ENCODE results near the gene DNAH3.
A peak's percentile ranks its signal among the peaks of the same experiment; 100 is the strongest.

DNAH3 gene

GRCh38 chr16:20925751-20926150 lies 224.9 kb downstream of the DNAH3 start:
- Histone ChIP-seq H3K27ac (ENCODE audit: low read depth, low read length) (no peak overlapping the region), H3K4me1 (ENCODE audit: control insufficient read depth in 5 of 5, insufficient read depth in 5 of 5, low read length in 5 of 5) (peaks cover 2 to 16% (median 10%) of the 10 kb centered on the region in 5 donors), H3K9me3 (ENCODE audit: control insufficient read depth in 5 of 5, low read length in 5 of 5) (no peaks in the 10 kb centered on the region), H3K27me3 (ENCODE audit: control insufficient read depth in 5 of 5, insufficient read depth in 4 of 5, low read length in 5 of 5) (no peaks in the 10 kb centered on the region), H3K4me3 (ENCODE audit: low read depth in 1 of 5, low read length in 5 of 5) (no peak overlapping the region), H3K9ac (ENCODE audit: low read length in 5 of 5) (no peak overlapping the region), H3K36me3 (ENCODE audit: control insufficient read depth in 5 of 5, insufficient read depth in 5 of 5, low read length in 5 of 5) (peaks cover 0 to 10% (median 5%) of the 10 kb centered on the region in 5 donors)

GRCh38 chr16:20923876-20924275 lies 226.8 kb downstream of the DNAH3 start:
- no peaks in the 10 kb centered on the region for H3K27me3 ChIP-seq (ENCODE audit: control insufficient read depth in 5 of 5, insufficient read depth in 4 of 5, low read length in 5 of 5)
- H3K9me3 ChIP-seq (ENCODE audit: control insufficient read depth in 5 of 5, low read length in 5 of 5): no peaks in the 10 kb centered on the region
- H3K4me1 ChIP-seq (ENCODE audit: control insufficient read depth in 5 of 5, insufficient read depth in 5 of 5, low read length in 5 of 5): peaks cover 0 to 15% (median 5%) of the 10 kb centered on the region in 5 donors
- H3K9ac ChIP-seq (ENCODE audit: low read length in 5 of 5): peak overlapping the region in 1 of 5 donors; percentile 20
- peaks cover 0 to 10% (median 5%) of the 10 kb centered on the region in 5 donors for H3K36me3 ChIP-seq (ENCODE audit: control insufficient read depth in 5 of 5, insufficient read depth in 5 of 5, low read length in 5 of 5)
- H3K27ac ChIP-seq (ENCODE audit: low read depth, low read length): peak overlapping the region; percentile 38
- no peak overlapping the region for H3K4me3 ChIP-seq (ENCODE audit: low read depth in 1 of 5, low read length in 5 of 5)

- peaks cover 7 to 44% (median 30%) of the 10 kb centered on the region in 5 donors for H3K4me1 ChIP-seq (ENCODE audit: control insufficient read depth in 5 of 5, insufficient read depth in 5 of 5, low read length in 5 of 5)
- H3K9me3 ChIP-seq (ENCODE audit: control insufficient read depth in 5 of 5, low read length in 5 of 5): no peaks in the 10 kb centered on the region
- no peaks in the 10 kb centered on the region for H3K27me3 ChIP-seq (ENCODE audit: control insufficient read depth in 5 of 5, insufficient read depth in 4 of 5, low read length in 5 of 5)
- no peak overlapping the region for H3K4me3 ChIP-seq (ENCODE audit: low read depth in 1 of 5, low read length in 5 of 5)
- H3K36me3 ChIP-seq (ENCODE audit: control insufficient read depth in 5 of 5, insufficient read depth in 5 of 5, low read length in 5 of 5): peaks cover 0 to 8% (median 4%) of the 10 kb centered on the region in 5 donors
- no peak overlapping the region for H3K9ac ChIP-seq (ENCODE audit: low read length in 5 of 5)
- H3K27ac ChIP-seq (ENCODE audit: low read depth, low read length): no peak overlapping the region
Measured at GRCh38 chr16:20920799-20921198, 229.8 kb downstream of the DNAH3 start.

- Histone ChIP-seq H3K27ac (ENCODE audit: low read depth, low read length) (peak overlapping the region; percentile 85), H3K27me3 (ENCODE audit: control insufficient read depth in 5 of 5, insufficient read depth in 4 of 5, low read length in 5 of 5) (no peaks in the 10 kb centered on the region), H3K4me1 (ENCODE audit: control insufficient read depth in 5 of 5, insufficient read depth in 5 of 5, low read length in 5 of 5) (peaks cover 10 to 49% (median 35%) of the 10 kb centered on the region in 5 donors), H3K9ac (ENCODE audit: low read length in 5 of 5) (no peak overlapping the region), H3K4me3 (ENCODE audit: low read depth in 1 of 5, low read length in 5 of 5) (no peak overlapping the region), H3K36me3 (ENCODE audit: control insufficient read depth in 5 of 5, insufficient read depth in 5 of 5, low read length in 5 of 5) (peaks cover 0 to 4% (median 2%) of the 10 kb centered on the region in 5 donors), H3K9me3 (ENCODE audit: control insufficient read depth in 5 of 5, low read length in 5 of 5) (no peaks in the 10 kb centered on the region)
Measured at GRCh38 chr16:20920091-20920490, 230.6 kb downstream of the DNAH3 start.

- H3K27me3 ChIP-seq (ENCODE audit: control insufficient read depth in 5 of 5, insufficient read depth in 4 of 5, low read length in 5 of 5): no peaks in the 10 kb centered on the region
- peaks cover 12 to 48% (median 37%) of the 10 kb centered on the region in 5 donors for H3K4me1 ChIP-seq (ENCODE audit: control insufficient read depth in 5 of 5, insufficient read depth in 5 of 5, low read length in 5 of 5)
- H3K9me3 ChIP-seq (ENCODE audit: control insufficient read depth in 5 of 5, low read length in 5 of 5): no peaks in the 10 kb centered on the region
- H3K4me3 ChIP-seq (ENCODE audit: low read depth in 1 of 5, low read length in 5 of 5): no peak overlapping the region
- peaks cover 0 to 2% (median 0%) of the 10 kb centered on the region in 5 donors for H3K36me3 ChIP-seq (ENCODE audit: control insufficient read depth in 5 of 5, insufficient read depth in 5 of 5, low read length in 5 of 5)
- H3K27ac ChIP-seq (ENCODE audit: low read depth, low read length): peak overlapping the region; percentile 86
- H3K9ac ChIP-seq (ENCODE audit: low read length in 5 of 5): peak overlapping the region in 1 of 5 donors; percentile 65
Measured at GRCh38 chr16:20918486-20919239, 232.0 kb downstream of the DNAH3 start.

GRCh38 chr16:20916942-20917341 lies 233.7 kb downstream of the DNAH3 start:
- H3K27me3 ChIP-seq (ENCODE audit: control insufficient read depth in 5 of 5, insufficient read depth in 4 of 5, low read length in 5 of 5): no peaks in the 10 kb centered on the region

GRCh38 chr16:20916289-20916688 lies 234.4 kb downstream of the DNAH3 start:
- Histone ChIP-seq H3K4me1 (ENCODE audit: control insufficient read depth in 5 of 5, insufficient read depth in 5 of 5, low read length in 5 of 5) (peaks cover 14 to 66% (median 52%) of the 10 kb centered on the region in 5 donors), H3K4me3 (ENCODE audit: low read depth in 1 of 5, low read length in 5 of 5) (no peak overlapping the region), H3K9me3 (ENCODE audit: control insufficient read depth in 5 of 5, low read length in 5 of 5) (no peaks in the 10 kb centered on the region), H3K9ac (ENCODE audit: low read length in 5 of 5) (no peak overlapping the region), H3K27me3 (ENCODE audit: control insufficient read depth in 5 of 5, insufficient read depth in 4 of 5, low read length in 5 of 5) (no peaks in the 10 kb centered on the region), H3K36me3 (ENCODE audit: control insufficient read depth in 5 of 5, insufficient read depth in 5 of 5, low read length in 5 of 5) (peaks cover 0 to 2% (median 0%) of the 10 kb centered on the region in 5 donors), H3K27ac (ENCODE audit: low read depth, low read length) (peak overlapping the region; percentile 86)

More at GRCh38 chr16:20916942-20917341, 233.7 kb downstream of the DNAH3 start:
- no peaks in the 10 kb centered on the region for H3K9me3 ChIP-seq (ENCODE audit: control insufficient read depth in 5 of 5, low read length in 5 of 5)
- H3K36me3 ChIP-seq (ENCODE audit: control insufficient read depth in 5 of 5, insufficient read depth in 5 of 5, low read length in 5 of 5): peaks cover 0 to 2% (median 0%) of the 10 kb centered on the region in 5 donors
- peak overlapping the region in 1 of 5 donors; percentile 40 for H3K9ac ChIP-seq (ENCODE audit: low read length in 5 of 5)
- H3K4me1 ChIP-seq (ENCODE audit: control insufficient read depth in 5 of 5, insufficient read depth in 5 of 5, low read length in 5 of 5): peaks cover 12 to 59% (median 45%) of the 10 kb centered on the region in 5 donors
- H3K4me3 ChIP-seq (ENCODE audit: low read depth in 1 of 5, low read length in 5 of 5): no peak overlapping the region
- H3K27ac ChIP-seq (ENCODE audit: low read depth, low read length): peak overlapping the region; percentile 86

- peak overlapping the region; percentile 97 for H3K27ac ChIP-seq (ENCODE audit: low read depth, low read length)
- H3K36me3 ChIP-seq (ENCODE audit: control insufficient read depth in 5 of 5, insufficient read depth in 5 of 5, low read length in 5 of 5): no peaks in the 10 kb centered on the region
- no peaks in the 10 kb centered on the region for H3K9me3 ChIP-seq (ENCODE audit: control insufficient read depth in 5 of 5, low read length in 5 of 5)
- no peak overlapping the region for H3K4me3 ChIP-seq (ENCODE audit: low read depth in 1 of 5, low read length in 5 of 5)
- peak overlapping the region; percentile 8 to 79 (median 35) for H3K9ac ChIP-seq (ENCODE audit: low read length in 5 of 5)
- H3K27me3 ChIP-seq (ENCODE audit: control insufficient read depth in 5 of 5, insufficient read depth in 4 of 5, low read length in 5 of 5): no peaks in the 10 kb centered on the region
- peaks cover 25 to 78% (median 70%) of the 10 kb centered on the region in 5 donors for H3K4me1 ChIP-seq (ENCODE audit: control insufficient read depth in 5 of 5, insufficient read depth in 5 of 5, low read length in 5 of 5)
Measured at GRCh38 chr16:20911361-20911760, 239.3 kb downstream of the DNAH3 start.

GRCh38 chr16:20910781-20911321 lies 239.8 kb downstream of the DNAH3 start:
- peak overlapping the region in 4 of 5 donors; percentile 11 to 79 (median 44) for H3K9ac ChIP-seq (ENCODE audit: low read length in 5 of 5)
- no peaks in the 10 kb centered on the region for H3K9me3 ChIP-seq (ENCODE audit: control insufficient read depth in 5 of 5, low read length in 5 of 5)
- H3K27me3 ChIP-seq (ENCODE audit: control insufficient read depth in 5 of 5, insufficient read depth in 4 of 5, low read length in 5 of 5): no peaks in the 10 kb centered on the region
- H3K4me1 ChIP-seq (ENCODE audit: control insufficient read depth in 5 of 5, insufficient read depth in 5 of 5, low read length in 5 of 5): peaks cover 25 to 78% (median 70%) of the 10 kb centered on the region in 5 donors
- H3K36me3 ChIP-seq (ENCODE audit: control insufficient read depth in 5 of 5, insufficient read depth in 5 of 5, low read length in 5 of 5): no peaks in the 10 kb centered on the region
- H3K4me3 ChIP-seq (ENCODE audit: low read depth in 1 of 5, low read length in 5 of 5): no peak overlapping the region
- H3K27ac ChIP-seq (ENCODE audit: low read depth, low read length): peak overlapping the region; percentile 97
